Effector memory CD4-positive, alpha-beta T cell (primary cell): ENCODE data around the gene ZBTB20.

Experiments used
- DNase-seq, 3 donors: peaks; one replicate each; pipeline ENCODE4 v3.0.0-alpha.2; 2020
- H3K27ac ChIP-seq: 2 replicates; pipeline ENCODE4 v1.7.0; 2013; ENCODE audit warnings: mild to moderate bottlenecking, low read length, moderate library complexity; ENCODE audit not compliant: insufficient read depth, poor library complexity, severe bottlenecking
- H3K27me3 ChIP-seq: replicated peaks from 2 replicates; pipeline ENCODE4 v1.7.0; 2013; ENCODE audit warnings: mild to moderate bottlenecking, low read length; ENCODE audit not compliant: insufficient read depth, control insufficient read depth, poor library complexity, severe bottlenecking
- H3K36me3 ChIP-seq: 2 replicates; pipeline ENCODE4 v1.7.0; 2013; ENCODE audit warnings: mild to moderate bottlenecking, low read length, moderate library complexity; ENCODE audit not compliant: control insufficient read depth, insufficient read depth
- H3K4me1 ChIP-seq: 2 replicates; pipeline ENCODE4 v1.7.0; 2013; ENCODE audit warnings: low read length, mild to moderate bottlenecking; ENCODE audit not compliant: control insufficient read depth, insufficient read depth, poor library complexity, severe bottlenecking
- H3K4me3 ChIP-seq: 2 replicates; pipeline ENCODE4 v1.7.0; 2013; ENCODE audit warnings: low read length, low read depth, mild to moderate bottlenecking; ENCODE audit not compliant: insufficient read depth, poor library complexity, severe bottlenecking
- H3K9me3 ChIP-seq: 2 replicates; pipeline ENCODE4 v1.7.0; 2013; ENCODE audit warnings: mild to moderate bottlenecking, low read length, moderate library complexity; ENCODE audit not compliant: control insufficient read depth

The ZBTB20 gene

DNA sequence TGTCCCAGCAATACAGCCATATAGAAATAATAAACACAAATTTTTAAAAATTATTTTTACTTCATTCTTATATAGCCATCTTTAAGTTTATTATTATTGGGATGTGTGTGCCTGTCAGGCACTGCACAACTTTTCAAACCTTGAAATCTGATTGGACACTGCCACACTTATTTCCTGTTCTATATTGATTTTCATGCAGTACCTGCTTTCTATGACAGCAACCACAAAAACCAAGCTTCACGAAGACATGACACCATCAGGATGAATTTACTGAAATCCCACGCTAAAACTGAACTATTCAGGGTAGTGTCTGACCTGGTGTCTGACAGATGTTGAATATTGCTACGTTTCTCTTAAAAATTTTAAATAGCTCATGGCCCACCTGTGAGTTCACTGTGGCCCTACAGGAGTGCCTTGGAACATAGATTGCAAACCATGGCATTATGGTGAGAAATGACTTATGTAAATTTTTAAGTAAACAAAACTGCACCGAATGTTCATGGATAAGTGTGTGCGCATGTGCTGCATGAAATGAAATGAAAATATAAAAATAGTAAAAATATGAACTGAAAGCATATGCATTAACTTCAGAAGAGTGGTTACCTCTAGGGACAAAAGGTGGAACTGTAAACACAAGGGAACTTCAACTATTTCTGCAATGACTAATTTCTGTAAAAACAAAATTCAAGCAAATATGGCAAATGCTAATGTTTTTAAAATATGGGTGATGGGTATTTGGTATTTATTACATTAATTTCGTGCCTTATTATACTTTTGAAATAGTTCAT, 152.3 kb downstream of the ZBTB20 start:
- H3K9me3 ChIP-seq = no peaks in the 10 kb centered on the region
- H3K27ac ChIP-seq = no peak overlapping the region
- H3K27me3 ChIP-seq = no peaks in the 10 kb centered on the region
- H3K4me1 ChIP-seq = no peaks in the 10 kb centered on the region
- H3K4me3 ChIP-seq = no peak overlapping the region
- no peaks in the 10 kb centered on the region for H3K36me3 ChIP-seq
- no peak for DNase-seq

DNA sequence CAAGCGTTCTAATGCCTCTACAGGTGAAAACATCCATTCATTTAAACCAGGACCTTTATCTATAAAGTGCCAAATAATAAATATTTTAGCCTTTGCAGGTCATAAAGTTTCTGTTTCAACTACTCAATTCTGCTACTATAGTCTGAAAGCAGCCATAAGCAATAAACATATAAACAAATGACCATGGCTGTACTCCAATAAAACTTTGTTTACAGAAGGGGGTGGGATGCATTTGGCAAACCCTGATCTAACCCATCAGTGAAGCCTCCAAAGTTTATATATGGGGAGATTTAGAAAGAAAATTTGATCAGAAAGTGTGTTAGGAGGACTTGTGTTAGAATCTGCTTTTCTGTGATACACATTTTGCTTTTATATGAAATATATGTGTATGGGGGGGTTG, 161.3 kb downstream of the ZBTB20 start:
- Histone ChIP-seq H3K27ac (no peak overlapping the region), H3K4me1 (no peaks in the 10 kb centered on the region), H3K27me3 (no peaks in the 10 kb centered on the region), H3K4me3 (no peak overlapping the region), H3K36me3 (no peaks in the 10 kb centered on the region), H3K9me3 (no peaks in the 10 kb centered on the region)
- no peak for DNase-seq

DNA sequence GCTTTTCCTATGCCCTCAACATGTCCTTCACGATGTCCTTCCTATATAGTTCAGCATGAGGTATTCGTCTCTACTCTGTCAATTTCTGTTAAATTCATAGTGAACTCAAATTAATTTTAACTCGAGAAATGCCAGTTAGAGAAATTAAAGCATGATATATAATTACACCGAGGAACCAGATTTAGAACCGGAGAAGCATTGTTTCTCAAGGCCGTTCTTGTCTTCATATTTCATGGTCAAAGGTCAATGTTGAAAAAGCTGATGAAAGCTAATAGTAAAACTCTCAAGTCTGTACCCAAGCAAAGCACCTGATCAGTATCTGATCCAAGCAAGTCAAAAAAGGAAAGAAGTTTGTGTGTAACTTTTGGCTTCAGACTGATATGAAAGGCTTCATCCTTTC, 163.8 kb downstream of the ZBTB20 start:
- H3K36me3 ChIP-seq = no peaks in the 10 kb centered on the region
- H3K9me3 ChIP-seq = no peaks in the 10 kb centered on the region
- H3K4me1 ChIP-seq = no peaks in the 10 kb centered on the region
- H3K4me3 ChIP-seq = no peak overlapping the region
- H3K27me3 ChIP-seq = no peaks in the 10 kb centered on the region
- H3K27ac ChIP-seq = no peak overlapping the region
- DNase-seq = no peak

DNA sequence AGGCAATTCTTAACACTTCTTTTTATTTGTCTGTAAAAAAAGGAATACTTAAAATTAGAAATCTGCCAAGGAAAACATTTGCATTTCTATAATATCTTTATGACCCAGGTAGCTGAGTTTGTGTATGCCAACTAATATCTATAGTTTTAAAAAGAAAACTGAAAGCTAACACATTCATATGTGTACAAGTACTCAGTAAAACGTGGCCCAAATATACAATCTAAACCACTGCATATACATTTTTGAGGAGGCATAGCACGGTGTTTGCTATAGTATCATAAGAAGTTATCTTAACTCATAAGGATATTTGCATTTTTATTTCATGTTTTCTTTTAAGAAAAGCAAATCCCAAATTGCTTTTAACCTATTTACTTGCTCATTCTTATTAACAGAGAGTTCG, 172.7 kb downstream of the ZBTB20 start:
- Histone ChIP-seq H3K36me3 (peaks cover 6% of the 10 kb centered on the region), H3K4me3 (no peak overlapping the region), H3K27ac (no peak overlapping the region), H3K4me1 (no peaks in the 10 kb centered on the region), H3K27me3 (no peaks in the 10 kb centered on the region), H3K9me3 (no peaks in the 10 kb centered on the region)
- no peak for DNase-seq

DNA sequence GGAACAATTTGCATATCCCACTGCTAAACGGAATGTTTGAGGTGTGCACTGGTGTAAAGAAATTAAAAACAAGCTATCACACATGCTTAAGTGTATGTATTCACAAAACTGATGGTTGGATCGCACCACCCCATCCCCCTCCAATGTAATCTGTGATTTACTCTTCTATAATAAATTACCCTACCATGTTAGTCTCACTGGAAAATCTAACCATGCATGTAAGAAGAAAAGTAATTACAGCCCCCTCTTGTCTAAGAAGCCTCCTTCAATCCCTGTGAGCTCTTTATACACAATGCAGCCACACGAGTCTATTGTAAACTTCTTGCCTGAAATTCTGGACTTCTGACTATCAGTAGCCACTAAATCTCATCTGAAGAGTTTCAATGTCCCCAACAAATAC, 173.6 kb downstream of the ZBTB20 start:
- Histone ChIP-seq H3K36me3 (peaks cover 6% of the 10 kb centered on the region), H3K27me3 (no peaks in the 10 kb centered on the region), H3K4me1 (no peaks in the 10 kb centered on the region)

DNA sequence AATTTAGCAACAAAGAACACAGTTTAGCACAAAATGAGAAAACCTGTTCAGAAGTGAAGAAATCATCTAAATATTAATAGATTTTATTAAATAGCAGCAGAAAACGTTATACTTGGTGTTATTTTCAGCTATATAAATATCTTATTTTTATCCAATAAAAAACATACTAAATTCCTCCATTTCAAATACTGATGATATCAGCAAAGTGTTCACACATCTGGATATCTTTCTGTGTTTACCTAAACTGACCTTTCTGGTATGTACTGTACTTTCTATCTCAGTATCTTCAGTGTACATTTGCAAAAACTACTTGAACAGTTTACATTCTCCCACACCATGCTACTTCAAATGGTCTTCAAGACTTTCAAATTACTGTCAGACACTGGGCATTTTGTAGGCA, 179.9 kb downstream of the ZBTB20 start:
- Histone ChIP-seq H3K27ac (no peak overlapping the region), H3K36me3 (no peaks in the 10 kb centered on the region), H3K9me3 (no peaks in the 10 kb centered on the region), H3K27me3 (no peaks in the 10 kb centered on the region), H3K4me1 (no peaks in the 10 kb centered on the region), H3K4me3 (no peak overlapping the region)
- no peak for DNase-seq

More for the DNA sequence above, 173.6 kb downstream of the ZBTB20 start:
- no peak overlapping the region for H3K4me3 ChIP-seq
- DNase-seq = no peak
- H3K9me3 ChIP-seq = no peaks in the 10 kb centered on the region
- H3K27ac ChIP-seq = no peak overlapping the region

DNA sequence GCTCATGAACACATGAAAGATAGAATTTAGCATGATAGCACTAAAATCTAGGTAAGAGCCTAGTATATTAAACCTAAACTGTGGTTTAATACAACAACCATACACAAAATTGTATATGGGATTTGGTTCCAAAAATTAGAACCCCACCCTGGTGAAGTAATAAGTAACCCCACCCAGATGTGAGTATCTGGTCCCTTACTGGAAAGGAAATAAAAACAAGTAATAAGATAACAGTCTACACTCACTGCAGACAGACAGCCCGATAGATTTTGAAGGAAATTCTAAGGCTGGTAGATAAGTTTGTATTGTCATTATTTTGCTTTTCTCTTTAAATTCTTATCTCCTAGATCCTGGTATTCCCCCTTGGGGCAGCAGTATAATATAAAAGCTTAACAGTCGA, 184.9 kb downstream of the ZBTB20 start:
- no peak overlapping the region for H3K4me3 ChIP-seq
- no peak for DNase-seq
- no peaks in the 10 kb centered on the region for H3K4me1 ChIP-seq
- no peaks in the 10 kb centered on the region for H3K36me3 ChIP-seq
- no peaks in the 10 kb centered on the region for H3K9me3 ChIP-seq
- H3K27me3 ChIP-seq = no peaks in the 10 kb centered on the region
- no peak overlapping the region for H3K27ac ChIP-seq

DNA sequence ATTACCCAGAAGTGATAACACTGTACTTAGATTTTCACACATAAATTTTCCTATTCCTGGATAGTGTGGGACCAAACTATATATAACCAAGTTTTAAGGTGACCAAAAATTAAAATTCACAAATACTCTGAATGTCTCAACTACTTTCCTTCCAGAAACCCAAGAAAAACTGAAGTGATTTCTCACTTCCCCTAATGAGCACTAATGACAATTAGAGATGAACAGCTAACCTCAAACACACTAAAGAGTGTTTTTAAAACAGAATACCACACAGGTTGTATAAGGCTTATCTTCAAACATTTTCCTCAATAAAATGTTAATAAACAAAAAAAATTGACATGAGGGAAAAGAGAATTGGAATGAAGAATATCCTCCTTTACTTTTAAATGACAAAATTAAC, 188.2 kb downstream of the ZBTB20 start:
- Histone ChIP-seq H3K36me3 (no peaks in the 10 kb centered on the region), H3K27me3 (no peaks in the 10 kb centered on the region), H3K9me3 (no peaks in the 10 kb centered on the region), H3K27ac (no peak overlapping the region), H3K4me3 (no peak overlapping the region), H3K4me1 (no peaks in the 10 kb centered on the region)
- DNase-seq = no peak

DNA sequence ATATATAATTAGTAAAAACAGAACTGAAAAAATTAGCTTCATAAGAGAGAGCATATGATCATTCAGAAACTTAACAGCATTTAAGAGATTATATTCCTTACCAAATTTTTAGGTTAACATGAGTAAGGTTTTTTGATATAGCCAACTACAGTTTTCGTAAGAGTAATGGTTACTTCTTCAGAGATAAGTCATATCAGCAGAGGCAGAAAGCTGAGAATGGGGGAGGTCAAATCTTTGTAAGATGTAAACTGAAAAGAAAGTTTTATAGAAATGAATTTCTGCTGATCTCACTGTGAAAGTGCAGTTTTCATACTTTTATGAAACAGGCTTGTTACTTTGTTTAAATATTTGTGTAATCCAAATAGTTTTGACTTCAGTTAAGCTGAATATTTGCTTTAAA, 193.3 kb downstream of the ZBTB20 start:
- DNase-seq = no peak
- no peaks in the 10 kb centered on the region for H3K4me1 ChIP-seq
- no peak overlapping the region for H3K4me3 ChIP-seq
- no peak overlapping the region for H3K27ac ChIP-seq
- H3K27me3 ChIP-seq = no peaks in the 10 kb centered on the region
- H3K36me3 ChIP-seq = no peaks in the 10 kb centered on the region
- H3K9me3 ChIP-seq = peaks cover 5% of the 10 kb centered on the region

DNA sequence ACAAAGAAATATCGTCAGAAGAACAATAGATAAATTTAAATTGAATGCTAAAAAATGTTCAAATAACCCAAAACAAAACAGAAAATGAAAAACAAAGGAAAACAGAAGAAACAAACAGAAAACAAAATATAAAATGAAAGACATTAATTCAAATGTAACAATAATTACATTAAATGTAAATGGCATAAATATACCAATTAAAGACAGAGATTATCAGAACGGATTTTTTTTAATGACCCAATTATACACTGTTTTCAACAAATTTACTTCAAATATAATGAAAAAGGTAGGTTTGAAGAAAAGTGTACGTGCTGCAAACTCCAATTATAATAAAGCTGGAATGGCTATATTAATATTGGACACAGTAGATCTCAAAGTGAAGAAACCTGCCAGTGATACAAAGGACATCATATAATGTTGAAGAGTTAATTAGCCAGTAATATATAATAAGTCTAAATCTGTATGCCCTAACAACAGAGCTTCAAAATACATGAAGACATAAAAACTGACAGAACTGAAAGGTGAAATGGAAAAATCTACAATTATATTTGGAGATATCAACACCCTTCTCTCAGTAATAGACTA, 193.8 kb downstream of the ZBTB20 start:
- DNase-seq = no peak
- Histone ChIP-seq H3K27ac (no peak overlapping the region), H3K27me3 (no peaks in the 10 kb centered on the region), H3K36me3 (no peaks in the 10 kb centered on the region), H3K4me3 (no peak overlapping the region), H3K9me3 (peaks cover 5% of the 10 kb centered on the region), H3K4me1 (no peaks in the 10 kb centered on the region)
